ENCODE data around the gene NFATC3.
"Not testable (repeated sequence)": the region's sequence is repeated elsewhere in the genome, so short reads cannot be mapped to it uniquely, and the experiment has no call there.

NFATC3 gene

DNA sequence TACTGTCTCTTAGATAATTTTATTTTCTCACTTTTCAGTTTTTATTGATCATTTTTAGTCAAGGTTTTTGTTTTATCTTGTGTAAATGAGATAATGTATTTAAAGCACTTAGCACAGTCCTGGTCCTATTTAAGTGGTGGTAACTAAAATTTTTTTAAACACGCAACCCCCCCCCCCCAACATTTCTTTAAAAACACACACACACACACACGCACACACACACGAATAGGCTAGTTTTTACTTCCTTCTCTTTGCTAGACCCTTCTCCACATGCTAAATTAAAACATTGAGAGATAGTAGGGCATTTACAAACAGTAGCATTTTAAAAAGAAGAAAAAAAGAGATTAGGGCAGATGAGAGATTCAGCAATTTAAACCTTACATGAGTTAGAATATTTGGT lies 5.0 kb downstream of the NFATC3 start:
- no peak for DNase-seq

DNA sequence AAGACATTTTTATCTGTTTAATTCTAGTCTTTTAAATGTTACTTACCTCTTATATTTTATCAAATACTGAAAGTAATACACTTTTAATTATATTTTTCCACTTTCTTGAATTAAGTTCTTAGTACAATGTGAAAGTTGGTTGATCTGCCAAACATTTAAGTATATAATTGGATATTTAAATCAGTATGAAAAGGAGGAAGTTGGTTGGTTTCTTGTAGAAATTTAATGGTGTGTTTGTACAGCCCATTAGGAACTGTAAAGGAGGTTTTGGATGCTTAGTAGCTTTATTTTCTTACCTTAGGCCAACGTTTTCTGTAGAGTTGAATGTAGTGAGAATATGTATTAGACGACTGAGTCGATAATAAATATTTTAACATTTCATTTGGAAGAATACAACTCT lies 5.4 kb downstream of the NFATC3 start:
- no peak for DNase-seq

DNA sequence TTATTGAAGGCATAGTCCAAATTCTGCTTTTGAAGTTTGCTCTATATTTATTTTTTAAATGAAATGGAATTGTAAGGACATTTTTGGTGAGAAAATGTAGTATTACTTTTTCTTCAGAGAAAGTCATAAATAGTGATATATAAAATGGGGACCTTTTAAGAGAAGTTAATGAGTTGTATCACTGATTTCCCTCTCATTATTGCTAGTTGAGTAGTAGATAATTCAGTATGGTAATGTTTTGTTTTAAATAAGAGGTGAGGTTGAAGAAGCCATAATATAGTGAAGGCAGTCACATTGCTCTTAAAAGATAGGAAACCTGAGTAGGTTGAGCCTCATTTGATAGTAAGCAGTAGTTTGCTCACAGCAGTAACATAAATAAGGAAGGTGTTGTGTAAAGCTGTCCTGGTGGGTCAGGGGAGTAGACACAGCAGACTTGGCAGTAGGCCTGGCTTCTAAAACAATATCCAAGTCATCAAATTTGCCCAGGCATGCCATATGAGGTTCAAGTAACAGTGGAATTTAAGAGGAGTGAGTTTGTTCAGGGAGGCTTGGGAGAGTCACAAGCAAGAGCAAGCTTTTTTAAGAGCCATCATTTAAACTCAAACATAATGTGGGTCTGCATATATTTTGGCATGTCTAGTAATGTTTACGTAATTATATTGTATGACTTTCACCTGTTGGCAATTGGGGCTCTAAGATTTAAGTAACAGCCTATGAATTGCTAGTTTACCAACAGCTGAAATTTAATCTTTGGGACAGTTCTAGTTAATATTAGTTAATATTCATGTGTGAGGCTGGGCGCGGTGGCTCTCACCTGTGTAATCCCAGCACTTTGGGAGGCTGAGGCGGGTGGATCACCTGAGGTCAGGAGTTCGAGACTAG lies 6.5 kb downstream of the NFATC3 start:
- DNase-seq = no peak

DNA sequence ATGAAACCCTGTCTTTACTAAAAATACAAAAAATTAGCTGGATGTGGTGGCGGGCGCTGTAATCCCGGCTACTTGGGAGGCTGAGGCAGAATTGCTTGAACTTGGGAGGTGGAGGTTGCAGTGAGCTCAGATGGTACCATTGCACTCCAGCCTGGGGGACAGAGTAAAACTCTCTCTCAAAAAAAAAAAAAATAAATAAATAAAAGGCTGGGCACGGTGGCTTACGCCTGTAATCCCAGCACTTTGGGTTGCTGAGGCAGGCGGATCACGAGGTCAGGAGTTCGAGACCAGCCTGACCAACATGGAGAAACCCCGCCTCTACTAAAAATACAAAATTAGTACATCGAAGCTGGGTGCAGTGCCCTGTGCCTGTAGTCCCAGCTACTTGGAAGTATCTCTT lies 7.1 kb downstream of the NFATC3 start:
- not testable (repeated sequence) for DNase-seq

DNA sequence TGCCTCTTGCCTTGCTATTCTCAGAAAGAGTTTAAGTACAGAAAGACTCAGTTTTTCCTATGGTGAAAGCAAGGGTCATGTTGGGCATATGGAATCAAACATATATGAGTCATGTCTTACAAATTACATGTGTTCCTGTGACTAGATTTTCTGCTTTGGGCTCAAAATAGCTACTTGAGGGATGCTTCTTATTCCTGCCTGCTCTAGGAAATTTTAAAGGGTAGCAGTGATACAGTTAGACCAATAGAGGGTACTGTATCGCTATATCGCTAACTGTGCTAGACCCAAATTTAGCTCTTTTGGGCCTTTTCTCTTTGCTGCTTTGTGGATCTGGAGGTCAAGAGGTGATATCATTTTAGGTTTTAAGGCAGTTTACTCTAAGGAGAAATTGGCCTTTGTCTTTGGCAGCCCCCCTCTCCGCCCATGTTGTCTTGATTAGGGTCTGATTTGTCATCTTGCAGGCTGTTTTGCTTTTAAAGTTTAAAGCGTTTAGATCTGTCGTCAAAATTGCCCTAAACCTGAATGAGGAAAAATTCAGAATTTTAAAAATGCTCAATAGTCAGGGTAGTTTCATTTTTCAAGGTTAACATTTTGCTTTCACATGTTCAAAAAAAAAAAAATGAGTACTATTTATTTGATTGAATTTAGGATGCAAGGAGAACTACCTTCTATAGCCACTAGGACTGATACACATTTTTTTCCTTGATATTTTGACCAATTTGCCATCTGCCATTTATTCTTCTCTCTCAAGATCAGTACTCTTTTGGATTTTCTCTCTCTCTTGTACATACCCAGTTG lies 8.8 kb downstream of the NFATC3 start:
- no peak for DNase-seq

DNA sequence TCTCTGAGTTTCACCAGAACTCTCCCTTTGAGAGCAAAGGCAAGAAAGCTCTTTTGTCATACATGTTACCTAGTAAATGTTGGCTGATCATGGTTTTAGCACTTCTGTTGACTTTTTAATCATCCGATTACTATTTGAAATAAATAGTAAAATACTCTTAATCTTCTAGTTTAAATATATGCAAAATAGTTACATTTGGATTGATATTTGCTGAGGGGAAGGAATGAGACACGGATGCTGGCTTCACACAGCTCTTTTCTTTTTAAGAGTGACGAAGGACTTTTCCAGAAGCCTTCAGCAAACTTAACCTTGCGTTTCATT lies 9.4 kb downstream of the NFATC3 start:
- no peak for DNase-seq

DNA sequence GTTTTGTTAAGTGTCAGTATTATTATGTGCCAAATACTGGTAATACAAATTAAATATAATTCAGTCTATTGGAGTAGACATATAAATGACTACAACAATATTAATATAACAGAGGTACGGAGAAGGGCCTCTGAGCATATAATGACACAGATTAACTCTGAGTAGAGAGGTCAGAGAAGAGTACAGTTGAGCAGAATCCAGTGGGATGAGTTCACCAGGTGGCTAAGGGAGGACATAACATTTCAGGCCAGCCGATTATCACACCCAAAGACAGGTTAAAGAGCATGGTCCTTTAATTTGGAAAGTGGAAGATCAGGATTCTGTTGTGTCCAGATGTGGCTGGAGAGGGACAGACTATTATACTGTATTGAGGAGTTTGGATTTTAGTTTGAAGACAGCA lies 11.3 kb downstream of the NFATC3 start:
- DNase-seq = no peak

DNA sequence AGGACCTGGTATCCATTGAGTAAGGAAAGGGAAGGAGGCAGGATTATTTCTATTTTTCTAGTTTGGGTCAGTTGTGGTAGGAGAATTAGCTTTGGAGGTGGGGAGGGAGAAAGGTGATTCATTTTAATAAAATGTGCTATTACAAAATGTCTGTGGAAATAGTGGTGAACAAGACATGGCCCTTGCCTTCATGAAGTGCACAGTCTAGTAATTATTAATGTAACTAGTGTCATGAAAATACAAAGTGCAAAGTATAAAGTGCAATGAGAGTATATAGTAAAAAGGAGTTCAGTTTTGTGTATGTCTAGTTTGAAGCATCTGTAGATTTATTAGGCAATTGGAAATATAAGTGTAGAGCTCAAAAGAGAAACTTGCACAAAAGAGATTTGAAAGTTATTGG lies 11.9 kb downstream of the NFATC3 start:
- DNase-seq = no peak

DNA sequence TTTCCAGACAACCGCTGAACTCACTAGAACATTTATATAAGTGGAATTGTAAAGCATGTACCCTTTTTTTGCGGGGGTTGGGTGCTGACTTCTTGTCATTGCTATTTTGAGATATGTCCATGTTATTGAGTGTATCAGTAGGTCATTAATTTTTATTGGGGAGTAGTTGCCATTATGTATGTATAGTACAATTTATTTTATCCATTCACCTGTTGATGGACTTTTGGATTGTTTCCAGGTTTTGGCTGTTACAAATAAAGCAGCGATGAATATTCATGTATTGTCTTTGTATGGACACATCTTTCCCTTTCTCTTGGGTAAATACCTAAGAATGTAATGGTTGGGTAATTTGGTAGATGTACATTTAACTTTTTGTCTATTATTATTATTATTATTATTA lies 12.7 kb downstream of the NFATC3 start:
- DNase-seq = no peak

DNA sequence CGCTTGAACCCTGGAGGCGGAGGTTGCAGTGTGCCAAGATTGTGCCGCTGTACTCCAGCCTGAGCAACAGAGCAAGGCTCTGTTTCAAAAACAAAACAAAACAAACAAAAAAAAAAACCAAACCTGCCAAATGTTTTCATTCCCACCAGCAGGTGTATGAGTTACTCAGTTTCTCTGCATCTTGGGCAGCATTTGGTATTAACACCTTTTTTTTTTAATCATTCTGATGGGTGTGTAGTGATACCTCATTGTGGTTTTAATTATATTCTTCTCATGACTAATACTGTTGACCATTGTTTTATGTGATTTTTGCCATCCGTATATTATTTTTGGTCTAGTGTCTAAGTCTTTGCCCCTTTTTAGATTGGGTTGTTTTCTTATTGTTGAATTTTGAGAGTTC lies 15.3 kb downstream of the NFATC3 start:
- DNase-seq = no peak

DNA sequence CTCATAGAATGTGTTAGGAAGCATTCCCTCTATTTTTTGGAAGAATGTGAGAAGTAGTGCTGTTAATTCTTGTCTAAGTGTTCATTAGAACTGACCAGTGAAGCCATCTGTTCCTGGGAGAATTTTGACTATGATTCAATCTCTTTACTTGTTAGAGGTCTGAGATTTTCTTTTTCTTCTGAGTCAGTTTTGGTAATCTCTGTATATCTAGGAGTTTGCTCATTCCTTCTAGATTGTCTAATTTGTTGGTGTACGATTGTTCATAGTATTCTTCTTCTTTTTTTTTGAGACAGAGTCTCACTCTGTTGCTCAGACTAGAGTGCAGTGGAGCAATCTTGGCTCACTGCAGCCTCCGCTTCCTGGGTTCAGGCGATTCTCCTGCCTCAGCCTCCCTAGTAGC lies 20.4 kb downstream of the NFATC3 start:
- DNase-seq = no peak

DNA sequence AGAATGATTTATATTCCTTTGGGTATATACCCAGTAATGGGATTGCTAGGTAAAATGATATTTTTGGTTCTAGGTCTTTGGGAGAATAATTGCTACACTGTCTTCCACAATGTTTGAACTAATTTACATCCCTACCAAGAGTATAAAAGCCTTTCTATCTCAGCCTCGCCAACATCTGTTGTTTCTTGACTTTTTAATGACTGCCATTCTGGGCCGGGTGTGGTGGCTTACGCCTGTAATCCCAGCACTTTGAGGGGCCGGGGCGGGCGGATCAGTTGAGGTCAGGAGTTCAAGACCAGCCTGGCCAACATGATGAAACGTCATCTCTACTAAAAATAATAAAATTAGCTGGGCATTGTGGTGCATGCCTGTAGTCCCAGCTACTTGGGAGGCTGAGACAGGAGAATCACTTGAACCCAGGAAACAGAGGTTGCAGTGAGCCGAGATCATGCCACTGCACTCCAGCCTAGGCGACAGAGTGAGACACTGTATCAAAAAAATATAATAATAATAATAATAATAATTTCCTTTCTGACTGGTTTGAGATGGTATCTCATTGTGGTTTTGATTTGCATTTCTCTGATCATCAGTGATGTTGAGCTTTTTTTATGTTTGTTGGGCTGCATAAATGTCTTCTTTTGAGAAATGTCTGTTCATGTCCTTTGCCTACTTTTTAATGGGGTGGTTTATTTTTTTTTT lies 22.2 kb downstream of the NFATC3 start:
- DNase-seq = not testable (repeated sequence)

DNA sequence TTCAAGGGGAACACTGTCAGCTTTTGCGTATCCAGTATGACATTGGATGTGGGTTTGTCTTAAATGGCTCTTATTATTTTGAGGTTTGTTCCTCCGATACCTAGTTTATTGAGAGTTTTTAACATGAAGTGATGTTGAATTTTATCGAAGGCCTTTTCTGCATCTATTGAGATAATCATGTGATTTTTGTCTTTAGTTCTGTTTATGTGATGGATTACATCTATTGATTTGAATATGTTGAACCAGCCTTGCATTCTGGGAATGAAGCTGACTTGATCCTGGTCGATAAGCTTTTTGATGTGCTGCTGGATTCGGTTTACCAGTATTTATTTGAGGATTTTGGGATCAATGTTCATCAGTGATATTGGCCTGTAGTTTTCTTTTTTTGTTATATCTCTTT lies 24.0 kb downstream of the NFATC3 start:
- not testable (repeated sequence) for DNase-seq

DNA sequence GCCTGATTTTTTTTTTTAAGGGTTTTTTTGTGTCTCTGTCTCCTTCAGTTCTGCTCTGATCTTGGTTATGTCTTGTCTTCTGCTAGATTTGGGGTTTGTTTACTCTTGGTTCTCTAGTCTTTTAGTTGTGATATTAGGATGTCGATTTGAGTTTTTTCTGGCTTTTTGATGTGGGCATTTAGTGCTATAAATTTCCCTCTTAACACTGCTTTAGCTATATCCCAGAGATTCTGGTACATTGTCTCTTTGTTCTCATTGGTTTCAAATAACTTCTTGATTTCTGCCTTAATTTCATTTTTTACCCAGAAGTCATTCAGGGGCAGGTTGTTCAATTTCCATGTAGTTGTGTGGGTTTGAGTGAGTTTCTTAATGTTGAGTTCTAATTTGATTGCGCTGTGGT lies 25.4 kb downstream of the NFATC3 start:
- DNase-seq = not testable (repeated sequence)

DNA sequence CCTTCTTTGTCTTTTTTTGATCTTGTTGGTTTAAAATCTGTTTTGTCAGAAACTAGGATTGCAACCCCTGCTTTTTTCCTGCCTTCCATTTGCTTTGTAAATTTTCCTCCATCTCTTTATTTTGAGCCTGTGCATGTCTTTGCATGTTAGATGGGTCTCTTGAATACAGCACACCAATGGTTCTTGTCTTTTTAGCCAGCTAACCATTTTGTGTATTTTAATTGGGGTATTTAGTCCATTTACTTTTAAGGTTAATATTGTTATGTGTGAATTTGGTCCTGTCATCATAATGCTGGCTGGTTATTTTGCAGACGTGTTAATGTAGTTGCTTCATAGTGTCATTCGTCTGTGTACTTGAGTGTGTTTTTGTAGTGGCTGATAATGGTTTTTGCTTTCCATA lies 26.2 kb downstream of the NFATC3 start:
- no peak for DNase-seq

DNA sequence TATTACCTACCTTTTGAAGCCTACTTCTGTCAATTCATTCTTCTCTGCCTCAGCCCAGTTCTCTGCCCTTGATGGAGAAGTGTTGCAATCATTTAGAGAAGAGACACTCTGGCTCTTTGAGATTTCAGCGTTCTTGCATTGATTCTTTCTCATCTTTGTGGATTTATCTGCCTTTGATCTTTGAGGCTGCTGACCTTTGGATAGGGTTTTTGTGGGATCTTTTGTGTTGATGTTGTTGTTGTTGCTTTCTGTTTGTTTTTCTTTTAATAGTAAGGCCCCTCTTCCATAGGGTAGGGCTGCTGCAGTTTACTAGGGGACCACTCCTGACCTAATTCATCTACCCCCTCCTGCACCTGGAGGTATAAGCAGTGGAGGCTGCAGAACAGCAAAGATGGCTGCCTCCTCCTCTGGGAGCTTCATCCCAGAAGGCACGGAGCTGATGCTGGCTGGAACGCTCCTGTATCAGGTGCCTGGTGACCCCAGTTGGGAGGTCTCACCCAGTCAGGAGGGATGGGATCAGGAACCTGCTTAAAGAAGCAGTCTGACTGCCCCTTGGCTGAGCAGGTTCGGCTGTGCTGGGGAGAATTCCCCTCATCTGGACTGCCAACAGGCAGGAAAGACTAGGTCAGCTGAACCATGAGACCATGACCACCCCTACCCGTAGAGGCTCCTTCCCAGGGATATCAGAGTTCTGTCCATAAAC lies 28.0 kb downstream of the NFATC3 start:
- DNase-seq = no peak

DNA sequence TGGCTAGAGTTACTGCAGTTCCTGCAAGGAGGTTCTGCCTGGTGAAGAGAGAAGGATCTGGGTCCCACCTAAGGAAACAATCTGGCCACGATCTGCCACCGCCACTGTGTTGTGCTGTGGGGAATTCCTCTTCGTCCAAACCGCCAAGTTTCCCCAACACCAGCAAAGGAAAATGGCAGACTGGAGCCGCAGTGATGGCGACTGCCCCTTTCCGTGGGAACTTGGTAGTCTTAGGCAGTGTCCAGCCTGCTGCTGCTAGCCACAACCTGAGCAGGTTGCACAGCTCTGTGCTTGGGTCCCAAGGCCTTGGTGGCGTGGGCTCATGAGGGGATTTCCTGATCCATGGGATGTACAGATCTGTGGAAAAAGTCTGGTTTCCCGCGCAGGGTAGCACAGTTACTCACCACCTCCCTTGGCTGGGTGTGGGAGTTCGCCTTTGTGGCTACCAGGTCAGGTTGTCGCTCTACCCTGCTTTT lies 28.6 kb downstream of the NFATC3 start:
- DNase-seq = no peak

DNA sequence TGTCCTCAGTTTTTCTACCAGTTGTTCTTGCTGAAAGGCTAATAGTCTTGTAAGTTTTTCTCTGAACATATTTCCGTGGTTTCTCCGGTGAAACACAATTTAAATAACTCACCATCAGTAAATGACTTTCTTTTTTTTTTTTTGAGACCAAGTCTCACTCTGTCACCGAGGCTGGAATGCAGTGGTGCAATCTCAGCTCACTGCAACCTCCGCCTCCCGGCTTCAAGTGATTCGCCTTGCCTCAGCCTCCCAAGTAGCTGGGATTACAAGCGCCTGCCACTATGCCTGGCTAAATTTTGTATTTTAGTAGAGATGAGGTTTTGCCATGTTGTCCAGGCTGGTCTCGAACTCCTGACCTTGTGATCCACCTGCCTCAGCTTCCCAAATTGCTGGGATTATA lies 29.8 kb downstream of the NFATC3 start:
- not testable (repeated sequence) for DNase-seq

DNA sequence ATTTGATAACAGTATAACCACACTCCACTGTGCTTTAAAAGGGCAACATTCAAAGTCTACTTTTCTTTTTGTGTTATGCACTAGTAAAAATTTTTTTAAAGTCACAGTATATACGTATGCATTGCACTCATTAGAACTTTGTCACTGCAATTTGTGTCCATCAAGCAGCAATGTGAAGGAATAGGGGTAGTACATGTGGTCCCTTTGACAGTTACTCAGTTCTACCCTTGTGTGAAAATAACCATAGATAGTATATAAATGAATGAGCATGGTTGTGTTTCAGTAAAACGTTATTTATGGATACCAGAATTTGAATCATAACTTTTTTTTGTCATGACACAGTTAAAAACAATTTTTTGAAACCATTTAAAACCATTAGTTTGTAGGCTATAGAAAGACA lies 30.7 kb downstream of the NFATC3 start:
- no peak for DNase-seq

DNA sequence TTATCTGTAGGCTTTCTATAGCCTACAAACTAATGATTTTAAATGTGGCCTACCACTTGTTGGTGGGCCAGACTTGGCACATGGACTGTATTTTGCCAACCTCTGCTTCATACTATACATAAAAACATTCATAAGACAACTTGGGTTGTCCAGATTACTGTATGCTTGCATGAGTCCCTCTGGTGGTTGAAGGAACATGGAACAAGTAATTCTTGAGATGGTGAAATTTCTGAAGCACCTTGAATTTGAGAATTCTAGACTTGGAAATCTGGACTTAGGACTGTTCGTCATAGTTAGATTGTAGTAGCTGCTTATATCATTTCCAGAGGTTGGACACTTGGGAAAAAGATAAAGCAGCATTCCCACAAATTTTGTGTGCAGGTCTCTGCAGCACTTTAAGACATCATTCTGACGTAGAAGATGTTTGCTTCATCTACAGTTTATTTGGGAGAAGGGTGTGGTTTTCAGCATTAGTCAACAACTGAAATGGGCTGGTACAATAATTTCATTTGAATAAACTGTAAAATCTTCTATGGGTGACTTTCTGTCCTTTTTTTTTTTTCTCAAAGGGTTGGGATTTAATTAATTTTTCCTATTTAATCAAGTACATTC lies 31.2 kb downstream of the NFATC3 start:
- no peak for DNase-seq

DNA sequence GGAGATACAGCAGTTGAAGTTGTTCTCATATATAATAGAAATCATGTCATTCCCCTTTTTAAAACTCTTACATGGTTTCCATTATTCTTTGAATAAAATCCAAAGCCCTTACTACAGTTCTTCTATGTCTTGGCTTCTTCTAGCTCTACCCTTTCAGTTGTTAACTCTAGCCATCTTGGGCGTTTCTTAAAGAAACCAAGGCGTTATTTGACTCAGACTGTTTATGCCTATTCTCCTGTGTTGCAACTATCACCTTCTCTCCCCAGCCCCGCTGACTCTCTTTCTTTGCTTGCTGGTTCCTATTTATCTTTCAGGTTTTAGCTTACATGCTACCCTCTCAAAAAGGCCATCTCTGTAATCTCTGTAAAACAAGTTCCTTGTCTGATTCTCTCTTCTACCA lies 32.7 kb downstream of the NFATC3 start:
- DNase-seq = no peak

DNA sequence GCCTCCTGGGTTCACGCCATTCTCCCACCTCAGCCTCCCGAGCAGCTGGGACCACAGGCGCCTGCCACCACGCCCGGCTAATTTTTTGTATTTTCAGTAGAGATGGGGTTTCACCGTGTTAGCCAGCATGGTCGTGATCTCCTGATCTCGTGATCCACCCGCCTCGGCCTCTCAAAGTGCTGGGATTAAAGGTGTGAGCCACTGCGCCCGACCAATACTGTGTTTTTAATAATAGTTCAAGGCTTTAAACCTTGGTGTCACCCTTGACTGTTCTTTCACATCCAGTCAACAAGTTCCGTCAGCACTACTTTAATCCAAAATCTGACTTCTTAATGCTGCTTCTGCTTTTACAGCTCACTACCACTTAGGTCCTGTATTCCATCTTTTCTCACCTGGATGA lies 33.8 kb downstream of the NFATC3 start:
- not testable (repeated sequence) for DNase-seq

DNA sequence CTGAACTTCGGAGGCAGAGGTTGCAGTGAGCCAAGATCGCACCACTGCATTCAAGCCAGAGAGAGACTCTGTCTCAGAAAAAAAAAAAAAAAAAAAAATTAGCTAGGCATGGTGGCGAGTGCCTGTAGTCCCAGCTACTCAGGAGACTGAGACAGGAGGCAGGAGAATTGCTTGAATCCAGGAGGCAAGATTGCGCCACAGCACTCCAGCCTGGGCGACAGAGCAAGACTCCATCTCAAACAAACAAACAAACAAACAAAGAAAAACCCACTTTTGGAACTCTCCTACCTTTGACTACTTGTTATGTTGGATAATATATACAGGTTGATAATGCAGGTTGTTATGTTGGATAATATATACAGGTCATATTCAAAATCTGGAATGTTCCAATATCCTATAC lies 35.3 kb downstream of the NFATC3 start:
- not testable (repeated sequence) for DNase-seq
